GM23338 (cell line): ENCODE measurements around the gene MADCAM1. TPM values are rescaled to one million over a fixed set of nuclear protein-coding genes. Genes with fewer than 3 reads are reported as not detected.

Experiments used
- ATAC-seq: fragments of 200-7000 bp; cut with Tn5 transposase; 3 replicates; pipeline ENCODE4 v1.9.1; 2020
- DNase-seq: peaks from one replicate; pipeline ENCODE4 v3.0.0-alpha.2; 2015; ENCODE audit warnings: low spot score
- H2AFZ ChIP-seq: fragments of 200-600 bp; sonication (generic); 2 replicates; pipeline ENCODE4 v1.8.0; 2016; ENCODE audit warnings: antibody characterized with exemption, mild to moderate bottlenecking, moderate library complexity
- H3F3A ChIP-seq: fragments of 200-600 bp; sonication (generic); replicated peaks from 2 replicates; pipeline ENCODE4 v1.8.0; 2017; ENCODE audit warnings: antibody characterized with exemption, mixed run types, low read depth
- H3K27ac ChIP-seq: fragments of 200-600 bp; sonication (generic); 2 replicates; pipeline ENCODE4 v1.6.1; 2016; ENCODE audit warnings: low read depth
- H3K27me3 ChIP-seq: fragments of 200-600 bp; sonication (generic); 2 replicates; pipeline ENCODE4 v1.8.0; 2016; ENCODE audit warnings: mild to moderate bottlenecking, mixed run types, moderate library complexity; ENCODE audit not compliant: insufficient read depth
- H3K36me3 ChIP-seq: fragments of 200-600 bp; sonication (generic); 2 replicates; pipeline ENCODE4 v1.8.0; 2016; ENCODE audit warnings: mild to moderate bottlenecking; ENCODE audit not compliant: insufficient read depth
- H3K4me1 ChIP-seq: fragments of 200-600 bp; sonication (generic); 2 replicates; pipeline ENCODE4 v1.8.0; 2016; ENCODE audit warnings: mild to moderate bottlenecking, moderate library complexity; ENCODE audit not compliant: insufficient read depth
- H3K4me2 ChIP-seq: fragments of 200-600 bp; sonication (generic); 2 replicates; pipeline ENCODE4 v1.7.1; 2017; ENCODE audit warnings: mixed run types
- H3K4me3 ChIP-seq: fragments of 200-600 bp; sonication (generic); 2 replicates; pipeline ENCODE4 v1.6.1; 2016; ENCODE audit warnings: mixed run types
- H3K79me2 ChIP-seq: fragments of 200-600 bp; sonication (generic); replicated peaks from 2 replicates; pipeline ENCODE4 v1.8.0; 2017; ENCODE audit warnings: mild to moderate bottlenecking; ENCODE audit not compliant: insufficient read depth
- H3K9me2 ChIP-seq: fragments of 200-600 bp; sonication (generic); 2 replicates; pipeline ENCODE4 v1.8.0; 2017; ENCODE audit not compliant: insufficient read depth
- H4K20me1 ChIP-seq: fragments of 200-600 bp; sonication (generic); replicated peaks from 2 replicates; pipeline ENCODE4 v1.8.0; 2017; ENCODE audit warnings: mild to moderate bottlenecking; ENCODE audit not compliant: insufficient read depth
- H3K27ac Mint-ChIP-seq: 2 replicates; pipeline ENCODE4 v1.8.0; 2020; ENCODE audit warnings: inconsistent platforms, mild to moderate bottlenecking, moderate library complexity, mixed read lengths
- H3K27me3 Mint-ChIP-seq: 3 replicates; pipeline ENCODE4 v1.8.0; 2022; ENCODE audit warnings: low read depth, mild to moderate bottlenecking, moderate library complexity, mixed read lengths, inconsistent platforms; ENCODE audit not compliant: insufficient read depth, poor library complexity
- H3K36me3 Mint-ChIP-seq: 3 replicates; pipeline ENCODE4 v1.8.0; 2021; ENCODE audit warnings: low read depth, mild to moderate bottlenecking, inconsistent platforms, moderate library complexity, mixed read lengths
- H3K4me1 Mint-ChIP-seq: 3 replicates; pipeline ENCODE4 v1.8.0; 2020; ENCODE audit warnings: mild to moderate bottlenecking, inconsistent platforms, mixed read lengths
- H3K4me3 Mint-ChIP-seq: 3 replicates; pipeline ENCODE4 v1.8.0; 2021; ENCODE audit warnings: moderate library complexity, mild to moderate bottlenecking, inconsistent platforms, mixed read lengths
- H3K9me3 Mint-ChIP-seq: 3 replicates; pipeline ENCODE4 v1.8.0; 2020; ENCODE audit warnings: moderate library complexity, mild to moderate bottlenecking, inconsistent platforms, mixed read lengths
- CREB1 ChIP-seq: fragments of 250-450 bp; sonication (Bioruptor Pico); IDR thresholded peaks from 2 replicates; pipeline ENCODE4 v1.5.0; 2020; ENCODE audit warnings: low read depth, mild to moderate bottlenecking, moderate library complexity
- ETS1 ChIP-seq: IDR thresholded peaks from 2 replicates; pipeline ENCODE4 v1.6.1; 2016; ENCODE audit warnings: antibody characterized with exemption
- EZH2phosphoT487 ChIP-seq: fragments of 200-600 bp; sonication (generic); IDR thresholded peaks from one replicate; pipeline ENCODE4 v1.8.1; 2018; ENCODE audit warnings: antibody characterized with exemption; ENCODE audit not compliant: unreplicated experiment
- JUNB ChIP-seq: IDR thresholded peaks from one replicate; pipeline ENCODE4 v1.6.1; 2016; ENCODE audit warnings: antibody characterized with exemption; ENCODE audit not compliant: unreplicated experiment
- STAT1 ChIP-seq: IDR thresholded peaks from one replicate; pipeline ENCODE4 v1.6.1; 2016; ENCODE audit warnings: antibody characterized with exemption; ENCODE audit not compliant: unreplicated experiment
- ZNF114 ChIP-seq: fragments of 250-450 bp; sonication (Bioruptor Pico); IDR thresholded peaks from 2 replicates; pipeline ENCODE4 v1.5.0; 2020; ENCODE audit warnings: mild to moderate bottlenecking, moderate library complexity
- ZNF331 ChIP-seq: fragments of 250-450 bp; sonication (Bioruptor Pico); IDR thresholded peaks from 2 replicates; pipeline ENCODE4 v1.5.0; 2020; ENCODE audit warnings: low read depth, mild to moderate bottlenecking, moderate library complexity
- ZNF462 ChIP-seq: fragments of 250-450 bp; sonication (Bioruptor Pico); IDR thresholded peaks from 2 replicates; pipeline ENCODE4 v1.5.0; 2020; ENCODE audit warnings: mild to moderate bottlenecking, moderate library complexity
- polyA plus RNA-seq: library from polyadenylated mRNA; unstranded; fragments of >200 nt; fragmentation: Nextera tagmentation; extraction: Ambion mirVana; gene quantifications from 2 replicates; pipeline ENCODE4 v1.2.1, GENCODE V29; 2016
- total RNA-seq: library from RNA; depleted of rRNA; stranded (reverse); fragments of >200 nt; shearing (Covaris generic); gene quantifications from 2 replicates; pipeline ENCODE4 v1.2.3, GENCODE V29; 2014

Gene MADCAM1
- total and polyA plus RNA-seq, 2 experiments from 2014 or later, result 2.1 to 2.5 TPM

GRCh38 chr19:470701-471100, 25.6 kb upstream of the MADCAM1 start (continued):
- TF ChIP-seq ZNF462 (CRISPR knock-in tag), result no peak
- TF ChIP-seq CREB1, result no peak
- no peak for TF ChIP-seq EZH2phosphoT487

- Mint-ChIP-seq H3K4me3 (no peak overlapping the region), H3K9me3 (no peaks in the 10 kb centered on the region), H3K27me3 (peaks cover 10% of the 10 kb centered on the region), H3K4me1 (no peaks in the 10 kb centered on the region), H3K27ac (no peak overlapping the region), H3K36me3 (no peaks in the 10 kb centered on the region)
- no peaks in the 10 kb centered on the region for H3K79me2 ChIP-seq
- H3K27me3 ChIP-seq, result no peaks in the 10 kb centered on the region
- H3K27ac ChIP-seq, result no peak overlapping the region
- ATAC-seq (no peak; the same call in 2 of the 3 replicates), DNase-seq (peak; percentile 35)
- no peaks in the 10 kb centered on the region for H3K4me1 ChIP-seq
- H3F3A ChIP-seq, result no peaks in the 10 kb centered on the region
- H3K36me3 ChIP-seq, result no peaks in the 10 kb centered on the region
- H3K9me2 ChIP-seq, result no peaks in the 10 kb centered on the region
- no peaks in the 10 kb centered on the region for H4K20me1 ChIP-seq
- H2AFZ ChIP-seq, result no peak overlapping the region
- no peak overlapping the region for H3K4me2 ChIP-seq
- TF ChIP-seq ZNF114 (CRISPR knock-in tag), result no peak
- TF ChIP-seq JUNB, result no peak
- TF ChIP-seq STAT1, result no peak
- TF ChIP-seq CREB1, result no peak
- no peak for TF ChIP-seq ZNF331 (CRISPR knock-in tag)
- no peak for TF ChIP-seq EZH2phosphoT487
- no peak for TF ChIP-seq ETS1
- H3K4me3 ChIP-seq, result no peak overlapping the region
Observed at GRCh38 chr19:472005-472858, 24.1 kb upstream of the MADCAM1 start.
